Cardiac fibroblast (primary cell): ENCODE data around the gene JPH4.
"Not testable (repeated sequence)": the region's sequence is repeated elsewhere in the genome, so short reads cannot be mapped to it uniquely, and the experiment has no call there.

Experiments
- DNase-seq, 2 donors: peaks; one replicate each; pipeline versions ENCODE4 v3.0.0 to v3.0.0-alpha.2; 2010; ENCODE audit warnings: low read depth in 2 of 2
- H3K4me3 ChIP-seq, 2 donors: replicated peaks in 1 of 2; 1 replicate in 1 of 2; 2 replicates in 1 of 2; pipeline ENCODE4 v1.5.1; 2011; ENCODE audit warnings: low read depth in 2 of 2, low read length in 2 of 2, mild to moderate bottlenecking in 2 of 2, moderate library complexity in 1 of 2
- CTCF ChIP-seq: IDR thresholded peaks from one replicate; pipeline ENCODE4 v1.5.1; 2011; ENCODE audit warnings: low read depth, mild to moderate bottlenecking, low read length, inconsistent platforms

The JPH4 gene

GRCh38 chr14:23614395-23614828, 35.8 kb upstream of the JPH4 start:
- DNase-seq, result no peak
- H3K4me3 ChIP-seq, result no peak overlapping the region
- no peak for TF ChIP-seq CTCF

- H3K4me3 ChIP-seq, result no peak overlapping the region
- no peak for DNase-seq
- TF ChIP-seq CTCF, result no peak
These were observed 34.9 kb upstream of the JPH4 start for GRCh38 chr14:23613242-23614070.

GRCh38 chr14:23612802-23613201, 34.2 kb upstream of the JPH4 start:
- TF ChIP-seq CTCF, result no peak
- DNase-seq, result no peak
- H3K4me3 ChIP-seq, result no peak overlapping the region

GRCh38 chr14:23612354-23612732, 33.8 kb upstream of the JPH4 start:
- no peak for TF ChIP-seq CTCF
- no peak for DNase-seq
- H3K4me3 ChIP-seq, result no peak overlapping the region

GRCh38 chr14:23610815-23611289, 32.3 kb upstream of the JPH4 start:
- no peak overlapping the region for H3K4me3 ChIP-seq
- TF ChIP-seq CTCF, result no peak
- DNase-seq, result no peak

- H3K4me3 ChIP-seq, result no peak overlapping the region
- DNase-seq, result no peak
- TF ChIP-seq CTCF, result no peak
These were observed 31.7 kb upstream of the JPH4 start for GRCh38 chr14:23610090-23610814.

- H3K4me3 ChIP-seq, DNase-seq: not testable (repeated sequence)
These were observed 31.0 kb upstream of the JPH4 start for GRCh38 chr14:23609411-23610089.
